Measurements from ENCODE around the gene GPATCH1. TPM values are rescaled to one million over a fixed set of nuclear protein-coding genes. Genes with fewer than 3 reads are reported as not detected.
A peak's percentile ranks its signal among the peaks of the same experiment; 100 is the strongest.

The GPATCH1 gene
- total RNA-seq, 1 experiment from 2014 or later, result 16.1 TPM

GRCh38 chr19:33100894-33101644, 20.1 kb downstream of the GPATCH1 start:
- H3K36me3 ChIP-seq (ENCODE audit: control insufficient read depth, insufficient read depth, low read length), result peaks cover 4% of the 10 kb centered on the region; the same call in 1 of the 2 replicates
- Mint-ChIP-seq H3K4me1 (ENCODE audit: low read depth, unreplicated experiment) (peaks cover 30% of the 10 kb centered on the region), H3K27me3 (ENCODE audit: insufficient read depth, unreplicated experiment) (no peaks in the 10 kb centered on the region), H3K9me3 (ENCODE audit: unreplicated experiment) (no peaks in the 10 kb centered on the region), H3K36me3 (ENCODE audit: insufficient read depth, unreplicated experiment) (peaks cover 88% of the 10 kb centered on the region), H3K4me3 (ENCODE audit: unreplicated experiment) (peak overlapping the region; percentile 38), H3K27ac (ENCODE audit: unreplicated experiment) (peak overlapping the region; percentile 92)
- ChIA-PET POLR2A (interaction anchor here (0.6 to 1.2 kb wide), 5 partner anchors 17 to 52 kb away, joined by 4 to 7 read pairs (median 5); no protein-coding TSS in a partner anchor), CTCF (interaction anchor here (0.5 to 1.1 kb wide), 6 partner anchors 24 to 245 kb away, joined by 3 to 9 read pairs (median 5); no protein-coding TSS in a partner anchor)
- BruUV-seq (replicated peaks), result no TSS peak
- H3K9me3 ChIP-seq, result no peaks in the 10 kb centered on the region
- intact Hi-C loops (cut with micrococcal nuclease; ENCODE audit: unreplicated experiment), result loop anchor here (1.0 to 5.0 kb wide), 5 partner anchors 23 to 129 kb away; partner anchors contain the start of genes CEP89, FAAP24 and RHPN2
- peak; percentile 88 to 90 for DNase-seq
- H3K27me3 ChIP-seq (replicated peaks; ENCODE audit: control insufficient read depth, insufficient read depth, low read length), result no peaks in the 10 kb centered on the region
- TF ChIP-seq, protein P1, sequence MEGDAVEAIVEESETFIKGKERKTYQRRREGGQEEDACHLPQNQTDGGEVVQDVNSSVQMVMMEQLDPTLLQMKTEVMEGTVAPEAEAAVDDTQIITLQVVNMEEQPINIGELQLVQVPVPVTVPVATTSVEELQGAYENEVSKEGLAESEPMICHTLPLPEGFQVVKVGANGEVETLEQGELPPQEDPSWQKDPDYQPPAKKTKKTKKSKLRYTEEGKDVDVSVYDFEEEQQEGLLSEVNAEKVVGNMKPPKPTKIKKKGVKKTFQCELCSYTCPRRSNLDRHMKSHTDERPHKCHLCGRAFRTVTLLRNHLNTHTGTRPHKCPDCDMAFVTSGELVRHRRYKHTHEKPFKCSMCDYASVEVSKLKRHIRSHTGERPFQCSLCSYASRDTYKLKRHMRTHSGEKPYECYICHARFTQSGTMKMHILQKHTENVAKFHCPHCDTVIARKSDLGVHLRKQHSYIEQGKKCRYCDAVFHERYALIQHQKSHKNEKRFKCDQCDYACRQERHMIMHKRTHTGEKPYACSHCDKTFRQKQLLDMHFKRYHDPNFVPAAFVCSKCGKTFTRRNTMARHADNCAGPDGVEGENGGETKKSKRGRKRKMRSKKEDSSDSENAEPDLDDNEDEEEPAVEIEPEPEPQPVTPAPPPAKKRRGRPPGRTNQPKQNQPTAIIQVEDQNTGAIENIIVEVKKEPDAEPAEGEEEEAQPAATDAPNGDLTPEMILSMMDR (IDR thresholded peaks at IDR 0.05; ENCODE audit: insufficient read depth in 1 of 2, low read depth in 1 of 2, low read length in 1 of 2, severe bottlenecking in 1 of 2, unreplicated experiment in 1 of 2), result no peak
- H3K4me3 ChIP-seq (ENCODE audit: low read depth, low read length), result no peak overlapping the region
- peaks cover 25% of the 10 kb centered on the region for H3K4me1 ChIP-seq

DNA sequence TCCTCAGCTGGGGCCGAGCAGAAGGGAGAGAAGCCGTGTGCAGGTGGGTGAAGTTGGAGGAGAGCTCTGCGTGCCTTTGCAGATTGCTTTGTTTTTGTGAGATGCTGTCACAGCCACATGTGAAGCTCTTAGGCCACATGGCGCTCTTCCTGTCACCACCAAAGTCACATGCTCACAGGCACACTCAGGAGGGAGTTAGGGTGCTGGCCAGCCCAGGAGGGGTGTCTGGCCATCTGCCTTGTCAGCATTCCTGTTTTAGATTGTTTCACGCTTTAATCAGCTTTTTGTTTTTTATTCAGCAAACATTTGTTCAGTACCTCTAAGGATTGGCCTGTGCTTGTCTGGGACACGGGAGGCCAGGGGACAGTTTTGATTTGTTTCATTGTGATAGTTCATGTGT, 21.9 kb downstream of the GPATCH1 start:
- Mint-ChIP-seq H3K4me1 (ENCODE audit: low read depth, unreplicated experiment) (peaks cover 18% of the 10 kb centered on the region), H3K9me3 (ENCODE audit: unreplicated experiment) (no peaks in the 10 kb centered on the region), H3K27me3 (ENCODE audit: insufficient read depth, unreplicated experiment) (no peaks in the 10 kb centered on the region), H3K27ac (ENCODE audit: unreplicated experiment) (no peak overlapping the region), H3K4me3 (ENCODE audit: unreplicated experiment) (no peak overlapping the region), H3K36me3 (ENCODE audit: insufficient read depth, unreplicated experiment) (peaks cover 85% of the 10 kb centered on the region)
- DNase-seq, result no peak
- CTCF ChIA-PET, result no interaction called here
- TF ChIP-seq, protein P1 (IDR thresholded peaks at IDR 0.05; ENCODE audit: insufficient read depth in 1 of 2, low read depth in 1 of 2, low read length in 1 of 2, severe bottlenecking in 1 of 2, unreplicated experiment in 1 of 2), result no peak
- intact Hi-C loops (cut with micrococcal nuclease; ENCODE audit: unreplicated experiment), result loop anchor here (5.0 kb wide), 2 partner anchors 41 to 131 kb away; partner anchors contain the start of genes CEP89, FAAP24 and RHPN2
- BruUV-seq (replicated peaks), result no TSS peak
- Histone ChIP-seq H3K27me3 (replicated peaks; ENCODE audit: control insufficient read depth, insufficient read depth, low read length) (no peaks in the 10 kb centered on the region), H3K9me3 (no peaks in the 10 kb centered on the region), H3K4me3 (ENCODE audit: low read depth, low read length) (no peak overlapping the region), H3K36me3 (ENCODE audit: control insufficient read depth, insufficient read depth, low read length) (peaks cover 4% of the 10 kb centered on the region; the same call in 1 of the 2 replicates), H3K4me1 (peaks cover 20% of the 10 kb centered on the region)
- POLR2A ChIA-PET, result no interaction called here

DNA sequence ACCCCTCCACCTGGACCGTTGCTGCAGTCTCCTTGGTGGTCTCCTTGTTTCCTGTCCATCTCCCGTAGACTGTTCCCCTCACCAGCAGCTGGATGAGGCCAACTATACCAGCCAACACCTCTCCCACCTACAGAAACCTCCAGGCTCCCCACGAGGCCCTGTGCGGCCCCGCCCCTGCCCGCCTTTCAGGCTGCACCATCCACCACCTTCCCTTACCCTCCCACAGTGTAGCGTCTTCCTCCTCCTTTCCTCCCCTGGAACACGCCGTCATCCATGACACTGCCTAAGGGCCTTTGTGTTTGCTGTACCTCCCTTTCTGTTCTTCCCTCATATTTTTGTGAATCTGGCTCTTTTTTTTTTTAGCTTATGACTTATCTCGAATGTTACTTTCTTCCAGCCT, 27.2 kb downstream of the GPATCH1 start:
- Mint-ChIP-seq H3K36me3 (ENCODE audit: insufficient read depth, unreplicated experiment) (peaks cover 61% of the 10 kb centered on the region), H3K9me3 (ENCODE audit: unreplicated experiment) (no peaks in the 10 kb centered on the region), H3K4me3 (ENCODE audit: unreplicated experiment) (no peak overlapping the region), H3K4me1 (ENCODE audit: low read depth, unreplicated experiment) (no peaks in the 10 kb centered on the region), H3K27ac (ENCODE audit: unreplicated experiment) (peak overlapping the region; percentile 4), H3K27me3 (ENCODE audit: insufficient read depth, unreplicated experiment) (no peaks in the 10 kb centered on the region)
- TF ChIP-seq, protein P1 (IDR thresholded peaks at IDR 0.05; ENCODE audit: insufficient read depth in 1 of 2, low read depth in 1 of 2, low read length in 1 of 2, severe bottlenecking in 1 of 2, unreplicated experiment in 1 of 2), result no peak
- BruUV-seq (replicated peaks), result no TSS peak
- no peaks in the 10 kb centered on the region for H3K4me1 ChIP-seq
- no peaks in the 10 kb centered on the region for H3K27me3 ChIP-seq (replicated peaks; ENCODE audit: control insufficient read depth, insufficient read depth, low read length)
- H3K9me3 ChIP-seq, result no peaks in the 10 kb centered on the region
- no peak for DNase-seq
- ChIA-PET CTCF (no interaction called here), POLR2A (no interaction called here)
- intact Hi-C loops (cut with micrococcal nuclease; ENCODE audit: unreplicated experiment), result no loop called here
- H3K36me3 ChIP-seq (ENCODE audit: control insufficient read depth, insufficient read depth, low read length), result peaks cover 2% of the 10 kb centered on the region; the same call in 1 of the 2 replicates
- no peak overlapping the region for H3K4me3 ChIP-seq (ENCODE audit: low read depth, low read length)
